Muscle layer of colon (tissue), 2 donors: ENCODE measurements around the gene RNASEH2A.

Source experiments
- H3K27ac ChIP-seq: one replicate; pipeline ENCODE4 v1.7.0; 2013; ENCODE audit warnings: low read depth, mild to moderate bottlenecking, low read length, moderate library complexity
- H3K27me3 ChIP-seq, 2 donors: one replicate each; pipeline ENCODE4 v1.7.0; 2013; ENCODE audit warnings: low read length in 2 of 2, mild to moderate bottlenecking in 2 of 2; ENCODE audit not compliant: insufficient read depth in 2 of 2, control insufficient read depth in 1 of 2
- H3K36me3 ChIP-seq: one replicate; pipeline ENCODE4 v1.7.0; 2013; ENCODE audit warnings: mild to moderate bottlenecking, low read length; ENCODE audit not compliant: insufficient read depth
- H3K4me1 ChIP-seq: one replicate; pipeline ENCODE4 v1.7.0; 2013; ENCODE audit warnings: mild to moderate bottlenecking, low read length; ENCODE audit not compliant: insufficient read depth
- H3K4me3 ChIP-seq, 2 donors: one replicate each; pipeline ENCODE4 v1.7.0; 2013; ENCODE audit warnings: low read length in 2 of 2, low read depth in 1 of 2, mild to moderate bottlenecking in 1 of 2, moderate library complexity in 1 of 2
- H3K9ac ChIP-seq: one replicate; pipeline ENCODE4 v1.7.0; 2013; ENCODE audit warnings: low read length
- H3K9me3 ChIP-seq: one replicate; pipeline ENCODE4 v1.7.0; 2013; ENCODE audit warnings: mild to moderate bottlenecking, low read length
- donor health status: abdominal sarcoma.
- donor health status: Adenocarcinoma of cecum.

The RNASEH2A gene

DNA sequence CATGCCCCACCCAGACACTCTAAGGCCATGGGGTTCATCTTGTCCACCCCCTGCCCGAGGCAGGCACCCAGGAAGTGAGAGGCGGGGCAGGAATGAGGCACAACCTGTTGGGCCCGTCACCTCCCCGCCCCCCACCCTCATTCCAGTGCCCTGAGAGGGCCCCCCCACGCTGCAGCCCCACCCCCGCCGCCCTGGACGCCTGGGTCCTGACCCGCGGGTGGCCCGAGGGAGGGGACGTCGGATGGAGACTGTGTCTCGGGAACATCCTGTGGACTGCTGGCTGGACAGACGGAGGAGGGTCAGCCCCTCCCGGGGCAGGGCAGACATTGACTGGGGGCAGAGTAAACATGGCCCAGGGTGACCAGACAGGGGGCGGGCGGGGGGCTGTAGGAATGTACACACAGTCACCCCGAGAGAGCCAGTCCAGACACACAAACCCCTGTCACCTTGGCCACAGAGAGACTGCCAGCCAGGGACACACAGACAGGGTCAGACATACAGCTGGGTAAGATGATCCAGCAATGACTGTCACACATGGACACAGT, 22.5 kb upstream of the RNASEH2A start:
- peak overlapping the region; percentile 87 for H3K27ac ChIP-seq
- peaks cover 38% of the 10 kb centered on the region for H3K4me1 ChIP-seq
- H3K4me3 ChIP-seq: no peak overlapping the region
- no peaks in the 10 kb centered on the region for H3K27me3 ChIP-seq
- peak overlapping the region; percentile 27 for H3K9ac ChIP-seq
- H3K9me3 ChIP-seq: no peaks in the 10 kb centered on the region
- no peaks in the 10 kb centered on the region for H3K36me3 ChIP-seq

DNA sequence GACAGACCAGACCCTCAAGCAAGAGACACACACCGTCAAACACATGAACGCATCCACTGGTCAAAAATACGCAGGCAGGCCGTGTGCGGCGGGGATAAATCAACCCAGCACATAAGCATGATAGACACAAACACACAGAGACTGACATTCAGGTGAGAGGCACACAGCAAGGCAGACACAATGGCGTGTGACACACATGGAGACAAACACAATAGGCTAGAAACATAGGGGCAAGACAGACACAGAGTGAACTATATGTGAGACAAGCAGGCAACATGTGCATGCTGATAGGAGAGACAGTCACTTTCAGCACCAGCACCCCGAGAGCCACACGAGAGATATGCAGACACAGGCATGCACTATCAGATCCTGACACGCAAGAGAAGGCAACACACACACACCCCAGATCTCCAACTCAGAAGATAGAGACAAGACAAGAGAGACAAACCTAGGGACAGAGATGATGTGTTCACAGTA, 22.0 kb upstream of the RNASEH2A start:
- H3K9ac ChIP-seq: peak overlapping the region; percentile 3
- H3K36me3 ChIP-seq: no peaks in the 10 kb centered on the region
- H3K27me3 ChIP-seq: no peaks in the 10 kb centered on the region
- no peak overlapping the region for H3K4me3 ChIP-seq
- no peaks in the 10 kb centered on the region for H3K9me3 ChIP-seq
- H3K4me1 ChIP-seq: peaks cover 38% of the 10 kb centered on the region
- peak overlapping the region; percentile 87 for H3K27ac ChIP-seq

GRCh38 chr19:12784871-12785430, 21.4 kb upstream of the RNASEH2A start:
- Histone ChIP-seq H3K4me3 (no peak overlapping the region), H3K9me3 (no peaks in the 10 kb centered on the region), H3K27ac (peak overlapping the region; percentile 87), H3K36me3 (no peaks in the 10 kb centered on the region), H3K27me3 (no peaks in the 10 kb centered on the region), H3K4me1 (peaks cover 36% of the 10 kb centered on the region), H3K9ac (no peak overlapping the region)

GRCh38 chr19:12785431-12786031, 20.9 kb upstream of the RNASEH2A start:
- Histone ChIP-seq H3K9ac (no peak overlapping the region), H3K4me1 (peaks cover 38% of the 10 kb centered on the region), H3K36me3 (no peaks in the 10 kb centered on the region), H3K27ac (peak overlapping the region; percentile 97), H3K9me3 (no peaks in the 10 kb centered on the region), H3K4me3 (no peak overlapping the region), H3K27me3 (no peaks in the 10 kb centered on the region)

DNA sequence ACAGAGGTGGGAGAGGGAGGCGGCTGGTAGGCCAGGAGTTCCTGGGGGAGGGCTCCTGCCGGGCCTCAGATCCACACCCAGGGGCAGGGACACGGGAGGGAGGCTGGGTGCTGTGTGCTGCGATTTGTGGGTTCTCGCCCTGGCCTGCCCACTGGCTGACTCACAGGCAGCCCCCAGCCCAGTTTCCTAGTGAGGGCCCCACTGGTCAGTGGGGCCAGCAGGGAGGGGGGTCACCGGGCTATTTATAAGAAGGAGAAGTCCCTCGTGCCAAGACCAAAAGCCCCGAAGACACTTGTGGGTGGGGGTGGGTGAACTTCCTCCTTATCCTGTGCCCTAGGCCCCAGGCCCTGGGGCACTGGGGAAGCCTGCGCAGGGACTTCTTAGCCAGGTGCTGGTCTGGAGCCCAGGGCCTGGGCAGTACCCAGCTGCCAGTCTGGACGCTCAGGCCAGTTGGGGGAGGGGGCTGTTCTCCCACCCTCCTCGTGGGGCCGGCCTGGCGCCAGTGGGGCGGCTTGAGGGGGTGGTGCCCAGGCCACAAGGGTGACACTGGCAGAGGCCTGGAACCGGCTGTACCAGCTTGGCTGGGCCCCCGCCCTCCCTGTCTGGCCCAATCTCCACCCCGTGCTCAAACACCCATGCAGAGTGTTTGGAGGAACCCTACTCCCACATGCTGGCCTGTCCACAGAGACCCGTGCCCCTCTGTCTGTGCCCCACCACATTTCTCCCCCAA, 20.1 kb upstream of the RNASEH2A start:
- H3K9ac ChIP-seq: no peak overlapping the region
- H3K4me1 ChIP-seq: peaks cover 43% of the 10 kb centered on the region
- H3K4me3 ChIP-seq: no peak overlapping the region
- no peaks in the 10 kb centered on the region for H3K36me3 ChIP-seq
- no peaks in the 10 kb centered on the region for H3K27me3 ChIP-seq
- peak overlapping the region; percentile 97 for H3K27ac ChIP-seq
- H3K9me3 ChIP-seq: no peaks in the 10 kb centered on the region

DNA sequence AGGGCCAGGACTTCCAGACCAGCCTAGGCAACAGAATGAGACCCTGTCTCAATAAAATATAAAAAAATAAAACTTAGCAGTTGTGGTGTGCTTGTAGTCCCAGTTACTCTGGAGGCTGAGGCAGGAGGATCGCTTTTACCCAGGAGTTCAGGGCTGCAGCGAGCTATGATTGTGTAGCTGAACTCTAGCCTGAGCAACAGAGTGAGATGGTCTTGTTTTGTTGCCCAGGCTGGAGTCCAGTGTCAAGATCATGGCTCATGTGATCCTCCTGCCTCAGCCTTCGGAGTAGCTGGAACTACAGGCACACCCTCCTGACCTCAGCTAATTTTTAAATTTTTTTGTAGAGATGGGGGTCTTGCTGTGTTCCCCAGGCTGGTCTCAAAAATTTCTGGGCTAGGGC, 19.4 kb upstream of the RNASEH2A start:
- Histone ChIP-seq H3K4me1 (peaks cover 39% of the 10 kb centered on the region), H3K9me3 (no peaks in the 10 kb centered on the region), H3K9ac (no peak overlapping the region), H3K36me3 (no peaks in the 10 kb centered on the region), H3K4me3 (no peak overlapping the region), H3K27ac (peak overlapping the region; percentile 97), H3K27me3 (no peaks in the 10 kb centered on the region)

GRCh38 chr19:12787458-12787857, 18.9 kb upstream of the RNASEH2A start:
- H3K27me3 ChIP-seq: no peaks in the 10 kb centered on the region
- peak overlapping the region; percentile 97 for H3K27ac ChIP-seq
- H3K4me1 ChIP-seq: peaks cover 35% of the 10 kb centered on the region
- no peak overlapping the region for H3K4me3 ChIP-seq
- H3K9me3 ChIP-seq: no peaks in the 10 kb centered on the region
- no peaks in the 10 kb centered on the region for H3K36me3 ChIP-seq
- no peak overlapping the region for H3K9ac ChIP-seq

- Histone ChIP-seq H3K9ac (peak overlapping the region; percentile 87), H3K4me1 (peaks cover 33% of the 10 kb centered on the region), H3K9me3 (no peaks in the 10 kb centered on the region)
Observed at GRCh38 chr19:12788042-12788681, 18.2 kb upstream of the RNASEH2A start.

DNA sequence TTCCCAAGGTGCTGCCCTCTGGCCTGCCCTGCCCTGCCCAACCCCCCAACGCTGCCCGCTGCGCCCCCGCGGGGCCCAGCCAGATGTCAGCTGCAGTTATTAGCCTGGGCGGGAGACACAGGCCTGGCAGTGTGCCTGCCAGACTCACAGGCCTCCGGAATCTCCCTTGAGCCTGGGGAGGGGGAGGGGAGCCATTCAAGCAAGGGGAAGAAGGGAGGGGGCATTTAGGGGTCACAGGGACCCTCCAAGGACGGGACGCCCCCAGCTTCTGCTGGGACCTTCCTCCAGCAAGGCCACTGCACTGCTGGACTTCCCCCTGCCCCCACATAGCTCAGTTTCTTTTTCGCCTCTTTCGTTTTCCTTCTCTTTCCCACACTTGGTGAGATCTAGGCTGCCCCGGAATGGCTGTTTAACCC, 17.7 kb upstream of the RNASEH2A start:
- Histone ChIP-seq H3K9me3 (no peaks in the 10 kb centered on the region), H3K4me1 (peaks cover 28% of the 10 kb centered on the region), H3K36me3 (no peaks in the 10 kb centered on the region), H3K4me3 (peak overlapping the region in 1 of 2 donors; percentile 70), H3K27me3 (no peaks in the 10 kb centered on the region), H3K9ac (peak overlapping the region; percentile 87), H3K27ac (peak overlapping the region; percentile 97)

More at GRCh38 chr19:12788042-12788681, 18.2 kb upstream of the RNASEH2A start:
- H3K27ac ChIP-seq: peak overlapping the region; percentile 97
- H3K4me3 ChIP-seq: peak overlapping the region in 1 of 2 donors; percentile 70
- H3K36me3 ChIP-seq: no peaks in the 10 kb centered on the region
- H3K27me3 ChIP-seq: no peaks in the 10 kb centered on the region

DNA sequence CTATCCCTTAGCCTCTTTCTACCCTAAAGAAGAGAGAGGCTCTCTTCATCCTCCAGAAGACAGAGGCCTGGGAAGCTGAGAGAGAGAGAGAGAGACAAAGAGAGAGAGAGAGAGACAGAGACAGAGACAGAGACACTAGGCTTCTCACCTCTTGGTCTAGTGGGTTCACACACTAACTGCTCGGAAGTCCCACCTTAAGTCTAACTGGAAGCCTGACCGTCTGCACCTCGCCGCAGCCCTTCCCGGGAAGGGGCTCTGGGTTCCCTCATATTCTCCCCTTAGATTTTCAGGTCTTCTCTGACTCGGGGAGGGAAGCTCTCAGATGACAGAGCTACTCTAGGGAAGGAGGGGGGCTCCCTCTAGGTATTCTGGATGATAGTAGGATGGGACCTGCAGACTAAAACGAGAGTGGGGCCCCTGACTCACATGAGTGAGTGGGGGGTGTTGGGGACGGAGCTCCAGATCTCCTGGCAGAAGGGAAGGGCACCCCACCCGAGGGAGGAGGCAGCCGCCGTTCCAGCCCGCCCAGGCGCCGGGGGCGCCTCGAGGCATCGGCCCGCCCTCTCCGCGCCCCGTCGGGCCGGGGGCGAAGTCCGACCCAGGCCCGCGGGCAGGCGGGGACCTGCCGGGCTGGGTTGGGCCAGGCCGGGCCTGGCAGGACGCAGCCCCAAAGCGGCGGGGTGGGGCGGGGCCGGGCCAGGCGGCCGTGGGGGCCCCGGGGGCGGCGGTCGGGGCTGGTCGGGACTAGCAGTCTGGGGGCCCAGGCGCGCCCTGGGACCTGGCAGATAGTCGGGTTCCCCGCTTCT, 17.1 kb upstream of the RNASEH2A start:
- Histone ChIP-seq H3K4me3 (peak overlapping the region; percentile 41 to 70), H3K9ac (peak overlapping the region; percentile 87), H3K9me3 (no peaks in the 10 kb centered on the region), H3K27ac (peak overlapping the region; percentile 99), H3K4me1 (peaks cover 27% of the 10 kb centered on the region), H3K36me3 (no peaks in the 10 kb centered on the region), H3K27me3 (no peaks in the 10 kb centered on the region)
